Stimulated activated CD8-positive, alpha-beta memory T cell treated with anti-CD3 and anti-CD28 coated beads, Interleukin-4, amount 100 ng/mL, for 1 hour (primary cell): ENCODE results near the gene AGPAT1.
A peak's percentile ranks its signal among the peaks of the same experiment; 100 is the strongest.
"Not testable (repeated sequence)": the region's sequence is repeated elsewhere in the genome, so short reads cannot be mapped to it uniquely, and the experiment has no call there.

Experiments used
- DNase-seq, 2 donors: peaks; one replicate each; pipeline ENCODE4 v3.0.0-alpha.2; 2020; ENCODE audit warnings: low read depth in 2 of 2, low spot score in 1 of 2

Gene AGPAT1

DNA sequence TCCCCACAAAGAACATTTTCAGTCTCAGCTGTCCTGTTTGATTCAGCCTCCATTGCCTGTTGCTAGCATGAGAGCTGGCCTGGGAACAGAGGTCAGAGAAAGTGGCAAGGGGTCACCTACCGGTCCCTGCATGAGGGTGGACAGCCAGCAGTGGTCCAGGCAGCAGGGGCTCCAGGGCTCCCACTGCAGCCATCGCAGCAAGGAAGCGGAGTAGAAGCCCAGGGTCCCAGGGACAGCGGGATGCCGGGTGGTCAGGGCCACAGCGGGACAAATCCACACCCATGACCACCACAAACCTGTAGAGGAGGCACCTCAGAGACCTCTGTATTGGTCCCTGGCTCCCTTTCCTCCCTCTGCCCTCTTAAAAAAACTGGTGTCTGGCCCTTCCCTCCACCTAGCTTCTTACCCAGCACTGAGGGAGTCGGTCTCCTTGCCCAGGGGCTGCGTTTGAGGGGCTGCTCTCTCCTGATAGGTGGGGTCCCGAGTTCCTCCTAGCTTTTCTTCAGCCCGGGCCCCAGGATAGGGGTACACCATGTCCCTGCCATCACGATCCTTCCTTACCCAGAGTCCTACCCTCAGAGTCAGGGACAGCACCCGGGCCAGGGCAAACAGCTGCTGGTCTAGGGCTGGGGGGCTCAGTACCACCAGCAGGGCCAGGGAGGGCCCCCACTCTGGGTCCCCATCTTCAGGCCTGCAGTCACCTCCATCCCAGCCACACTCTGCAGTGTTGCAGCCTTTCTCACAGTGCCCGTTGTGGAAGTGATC lies 25.0 kb upstream of the AGPAT1 start:
- DNase-seq = no peak

DNA sequence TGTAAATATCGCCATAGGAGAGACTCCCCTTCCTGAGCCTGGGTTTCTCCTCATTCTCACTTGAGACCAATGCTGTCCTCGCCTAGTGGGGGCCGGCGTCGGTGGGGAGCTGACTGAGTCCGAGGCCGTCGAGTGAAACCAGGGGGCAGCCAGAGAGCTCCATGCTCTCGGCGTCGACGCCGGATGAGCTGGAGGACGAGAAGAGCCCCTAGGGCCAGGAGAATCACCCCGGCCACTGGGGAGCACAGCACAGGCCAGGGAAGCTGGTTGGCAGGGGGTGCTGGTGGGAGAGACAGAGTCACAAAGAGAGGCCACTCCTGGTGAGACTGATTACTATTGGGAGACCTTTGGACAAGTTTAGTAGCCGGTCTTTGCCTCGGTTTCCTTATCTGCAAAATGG lies 23.0 kb upstream of the AGPAT1 start:
- DNase-seq = no peak

DNA sequence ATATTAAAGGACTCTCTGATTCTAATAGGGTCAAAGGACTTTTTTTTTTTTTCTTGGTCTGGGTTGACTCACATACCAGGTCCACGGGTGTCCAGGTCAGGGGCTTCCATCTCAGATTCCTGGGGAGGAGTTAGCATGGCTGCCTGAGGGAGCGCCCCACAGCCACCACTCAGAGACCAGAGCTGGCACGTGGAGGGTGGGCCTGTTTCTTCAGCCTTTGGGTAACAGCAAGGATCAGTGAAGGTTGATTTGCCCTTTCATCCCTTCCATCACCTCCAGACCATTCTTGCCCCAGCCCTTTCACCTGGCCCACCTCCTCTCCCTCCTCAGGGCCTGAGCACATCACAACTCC lies 22.4 kb upstream of the AGPAT1 start:
- no peak for DNase-seq

DNA sequence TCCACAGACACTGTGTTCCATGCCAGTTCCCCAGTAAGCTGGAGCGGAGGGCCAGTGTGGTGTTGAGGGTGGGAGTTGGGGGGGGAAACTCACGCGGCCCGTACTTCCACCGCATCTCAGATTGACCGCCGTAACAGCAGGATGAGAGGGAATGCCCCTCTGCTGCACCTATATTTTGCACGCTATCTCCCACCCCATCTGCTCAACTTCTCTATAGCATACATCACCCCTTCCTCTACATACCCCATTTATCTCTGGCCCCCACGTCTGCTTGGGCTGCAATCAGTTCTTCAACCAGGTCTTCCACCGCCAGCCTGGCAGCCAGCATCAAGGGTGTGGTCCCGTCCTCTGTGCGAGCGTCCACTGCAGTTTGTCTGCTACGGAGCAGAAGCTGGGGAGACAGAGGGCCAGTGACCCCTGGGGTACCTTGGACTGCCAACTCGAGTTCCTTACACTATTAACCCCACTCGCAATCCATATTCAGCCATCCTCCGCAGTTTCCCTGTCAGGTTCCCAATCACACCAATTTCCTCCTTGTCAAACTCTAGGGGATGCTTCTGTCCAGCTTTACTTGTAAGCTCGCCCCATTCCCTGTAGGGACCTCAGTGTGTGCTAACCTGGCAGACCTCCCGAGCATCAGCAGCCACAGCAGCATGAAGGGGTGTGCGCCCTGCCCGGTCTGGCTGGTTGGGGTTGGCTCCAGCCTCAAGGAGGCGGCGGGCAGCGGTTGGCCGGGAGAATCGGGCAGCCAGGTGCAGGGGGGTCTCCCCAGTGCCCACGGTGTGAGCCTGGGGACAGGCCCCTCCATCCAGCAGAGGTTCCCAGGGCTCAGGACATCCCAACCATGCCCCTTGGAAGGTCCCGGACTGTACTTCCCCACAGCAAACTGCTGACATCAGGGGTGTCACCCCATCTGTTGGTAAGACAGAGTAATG lies 21.1 kb upstream of the AGPAT1 start:
- no peak for DNase-seq

DNA sequence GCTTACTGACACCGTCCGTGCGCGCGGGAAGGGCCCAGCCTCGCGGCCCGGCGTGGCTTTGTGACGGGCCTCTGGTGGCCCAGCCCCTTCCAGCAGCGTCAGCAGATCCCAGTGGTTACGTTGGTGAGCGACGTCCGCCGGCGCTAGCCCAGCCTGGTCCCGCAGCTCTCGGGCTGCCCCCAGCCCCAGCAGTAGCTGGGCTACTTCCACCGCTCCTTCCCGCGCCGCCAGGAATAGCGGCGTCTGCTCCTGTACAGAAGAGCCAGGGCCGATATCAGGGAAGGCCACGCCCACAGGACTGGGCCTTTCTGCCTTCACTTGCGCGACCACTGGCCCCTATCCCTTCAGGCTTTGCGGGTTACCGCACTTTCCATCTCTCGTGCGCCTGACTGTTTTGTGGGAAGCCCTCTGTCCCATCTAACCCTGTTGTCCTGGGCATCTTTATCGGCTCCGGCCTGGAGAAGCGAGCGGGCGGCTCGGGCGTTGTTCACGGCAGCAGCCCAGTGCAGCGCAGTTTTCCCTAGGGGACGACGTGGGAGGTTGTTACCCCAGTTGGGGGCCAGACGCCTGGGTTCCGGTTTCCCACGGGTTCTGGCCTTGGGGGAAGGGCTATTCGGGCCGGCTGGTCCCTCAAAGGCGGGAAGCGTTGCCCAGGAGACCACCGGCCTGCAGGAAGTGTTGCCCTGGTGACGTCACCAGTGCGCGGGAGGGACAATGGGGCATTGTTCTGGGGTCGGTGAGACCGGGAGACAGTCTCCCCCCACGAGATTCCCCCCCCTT lies 20.2 kb upstream of the AGPAT1 start:
- peak in 1 of 2 donors; percentile 31 for DNase-seq

DNA sequence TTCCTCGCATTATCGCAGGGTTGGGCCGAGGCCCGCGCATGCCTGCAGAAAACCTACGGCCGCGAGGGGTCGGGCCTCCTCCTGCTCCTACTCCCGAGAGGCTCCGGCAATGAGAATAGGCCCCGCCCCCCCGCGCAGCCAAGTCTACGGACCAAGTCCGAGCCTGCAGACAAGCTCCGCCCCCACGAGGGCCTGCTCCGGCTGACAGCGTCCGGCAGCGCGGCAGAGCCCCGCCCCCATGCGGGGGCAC lies 19.7 kb upstream of the AGPAT1 start:
- peak; percentile 100 for DNase-seq

DNA sequence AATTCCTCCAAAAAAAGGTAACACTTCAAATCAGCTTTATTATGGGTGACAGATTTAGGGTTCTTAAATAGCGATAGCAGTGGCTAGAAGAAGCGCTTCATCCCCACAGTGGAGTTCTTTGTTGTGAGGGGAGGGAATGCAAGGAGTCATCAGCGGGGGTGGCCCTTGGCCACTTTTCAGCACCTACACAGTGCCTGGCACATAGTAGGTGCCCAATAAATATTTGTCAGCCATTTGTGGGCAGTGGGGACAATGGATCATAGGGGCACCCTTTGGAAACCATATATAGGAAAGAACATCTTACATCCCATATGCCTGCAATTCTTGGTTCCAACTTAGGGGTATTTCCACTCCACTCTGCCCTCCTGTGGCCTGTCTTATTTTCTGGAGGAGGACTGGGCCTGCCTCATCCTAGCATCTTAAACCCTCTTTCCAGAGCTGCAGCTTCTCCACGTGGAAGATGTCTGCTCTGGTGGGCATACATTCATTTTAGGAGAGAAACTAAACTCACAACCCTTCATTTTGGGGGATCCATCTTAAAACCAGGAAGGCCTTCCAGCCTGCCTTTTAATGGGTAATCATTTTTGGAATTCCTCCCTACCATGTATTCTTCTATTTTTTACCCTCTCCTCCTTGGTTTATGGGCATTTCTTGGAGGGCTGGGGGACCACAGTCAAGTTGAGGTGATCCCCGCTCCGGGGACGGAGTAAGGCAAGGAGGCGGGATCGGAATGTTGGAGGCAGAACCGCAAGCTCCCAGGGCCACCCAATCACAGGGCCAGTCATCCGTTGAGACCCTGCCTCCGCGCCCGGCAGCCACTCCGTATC lies 19.2 kb upstream of the AGPAT1 start:
- no peak for DNase-seq

DNA sequence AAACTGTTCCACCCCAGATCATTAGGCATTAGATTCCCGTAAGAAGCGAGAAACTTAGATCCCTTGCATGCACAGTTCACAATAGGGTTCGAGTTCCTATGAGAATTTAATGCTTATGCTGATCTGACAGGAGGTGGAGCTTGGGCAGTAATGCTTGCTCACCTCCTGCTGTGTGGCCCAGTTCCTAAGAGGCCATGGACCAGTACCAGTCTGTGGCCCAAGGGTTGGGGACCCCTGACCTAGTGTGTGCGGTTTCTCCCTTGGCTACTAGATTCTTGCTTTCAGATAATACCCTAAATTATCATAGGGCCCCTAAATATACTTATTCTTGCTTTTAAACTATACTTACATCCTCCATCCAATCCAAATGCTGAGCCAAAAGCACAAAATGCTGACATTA lies 18.5 kb upstream of the AGPAT1 start:
- DNase-seq = no peak

DNA sequence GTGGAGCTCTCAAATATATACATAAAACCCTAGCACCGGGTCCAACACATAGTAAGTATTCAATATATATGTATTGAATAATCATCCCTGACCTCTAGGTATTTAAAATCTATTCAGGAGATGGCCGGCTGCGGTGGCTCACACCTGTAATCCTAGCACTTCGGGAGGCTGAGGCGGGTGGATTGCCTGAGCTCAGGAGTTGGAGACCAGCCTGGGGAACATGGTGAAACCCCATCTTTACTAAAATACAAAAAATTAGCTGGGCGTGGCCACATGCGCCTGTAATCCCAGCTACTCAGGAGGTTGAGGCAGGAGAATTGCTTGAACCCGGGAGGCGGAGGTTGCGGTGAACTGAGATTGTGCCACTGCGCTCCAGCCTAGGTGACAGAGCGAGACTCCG lies 17.2 kb upstream of the AGPAT1 start:
- DNase-seq = not testable (repeated sequence)

DNA sequence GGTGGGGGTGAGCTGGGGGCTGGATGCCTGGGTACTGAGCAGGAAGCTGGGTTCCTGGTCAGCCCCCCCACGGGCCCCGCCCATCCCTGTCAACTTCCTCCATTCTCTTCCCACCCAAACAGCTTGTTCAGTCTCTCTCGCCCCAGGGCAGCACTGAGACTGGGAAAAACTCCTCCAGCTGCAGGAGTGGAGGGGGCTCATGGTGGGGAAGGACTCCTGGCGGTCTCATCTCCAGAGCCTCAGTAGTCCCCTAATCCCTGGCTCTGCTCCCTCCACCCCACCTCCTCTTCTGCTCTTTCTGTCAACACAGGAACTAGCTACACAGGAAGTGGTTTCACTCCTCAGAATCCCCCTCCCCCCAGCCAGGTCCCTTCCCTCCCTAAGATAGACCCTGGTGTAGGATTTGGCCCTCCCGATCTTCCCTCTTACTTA lies 16.7 kb upstream of the AGPAT1 start, which contains the start of gene GPSM3:
GPSM3 (minus strand) TSS at position 36 of the 432 bp plus-strand sequence. CDS start 130 bp downstream, outside the sequence.
- DNase-seq = no peak

DNA sequence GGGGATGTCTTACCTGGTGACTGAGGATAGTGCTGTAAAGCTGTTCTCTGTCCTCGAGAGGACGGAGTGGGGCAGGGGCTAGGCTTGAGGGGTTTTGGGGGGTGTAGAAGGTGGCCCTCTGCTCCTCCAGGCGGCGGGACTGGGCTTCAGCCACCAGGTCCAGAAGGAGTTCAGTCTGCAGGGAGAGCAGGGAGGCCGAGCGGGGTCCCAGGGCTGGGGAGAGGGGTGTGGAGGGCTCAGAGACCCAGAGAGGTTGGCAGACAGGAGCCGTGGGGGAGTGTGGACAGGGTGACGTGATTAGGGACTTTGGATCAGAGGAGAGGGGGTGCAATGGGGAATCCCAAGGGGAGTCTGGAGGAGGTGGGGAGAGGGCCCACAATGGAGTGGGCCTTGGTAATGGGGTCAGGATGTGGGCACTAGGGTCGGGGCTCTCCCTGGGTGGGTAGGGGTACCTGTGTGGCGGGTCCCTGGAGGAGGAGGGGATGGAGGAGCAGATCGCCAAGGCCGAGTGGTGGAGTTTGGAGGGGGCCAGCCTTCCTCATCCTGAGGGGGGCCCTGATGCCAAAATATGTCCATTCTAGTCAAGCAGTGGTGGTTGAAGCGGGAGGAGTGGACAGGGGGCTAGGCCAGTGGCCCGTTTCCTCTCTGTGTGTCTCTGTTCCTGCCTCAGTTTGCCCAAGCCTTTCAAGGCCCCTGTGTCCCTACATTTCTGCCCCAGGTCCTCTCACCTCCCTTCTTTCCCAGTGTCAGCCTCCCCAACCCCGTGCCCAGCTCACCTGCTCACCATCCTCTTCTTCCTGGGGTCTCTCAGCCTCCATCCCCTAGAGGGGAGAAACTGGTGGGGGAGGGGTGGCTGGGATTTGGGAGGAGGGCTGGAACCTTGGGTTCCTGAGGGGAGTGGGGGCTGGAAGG lies 16.1 kb upstream of the AGPAT1 start:
- no peak for DNase-seq

DNA sequence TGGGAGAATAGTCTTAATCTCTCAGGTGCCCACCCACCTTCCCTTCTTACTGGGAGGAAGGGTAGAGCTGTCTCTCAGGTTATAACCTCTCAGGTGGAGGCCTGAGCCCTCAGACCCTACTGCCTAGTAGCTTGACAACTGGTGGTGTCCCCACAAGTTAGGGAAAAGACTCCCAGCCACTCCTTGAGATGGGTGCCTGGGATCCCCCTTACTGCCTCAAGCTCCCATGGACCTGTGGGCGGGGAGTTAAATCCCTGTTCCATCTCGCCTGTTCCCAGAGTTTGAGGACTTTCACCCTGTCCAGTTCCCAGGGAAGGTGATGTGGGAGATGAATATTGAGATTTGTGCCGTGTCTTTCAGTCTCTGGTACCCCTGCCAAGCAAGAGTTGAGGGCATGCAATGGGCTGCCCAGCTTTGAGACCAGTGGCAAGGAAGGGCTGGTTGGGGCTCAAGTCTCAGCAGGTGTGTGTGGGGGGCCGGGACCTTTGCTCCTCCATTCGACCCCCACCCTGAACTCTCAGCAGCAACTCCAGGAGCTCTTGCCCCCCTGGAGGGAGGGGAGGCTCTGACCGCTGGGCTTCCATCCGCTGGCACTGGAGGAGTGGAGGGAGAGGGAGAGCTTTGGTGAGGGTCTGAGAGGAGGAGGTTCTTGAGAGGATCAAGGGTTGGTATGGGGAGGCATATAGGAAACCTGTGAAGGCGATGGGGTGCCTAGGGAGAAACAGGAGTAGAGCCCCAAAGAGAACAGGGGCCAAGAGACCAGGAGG lies 15.2 kb upstream of the AGPAT1 start:
- no peak for DNase-seq

DNA sequence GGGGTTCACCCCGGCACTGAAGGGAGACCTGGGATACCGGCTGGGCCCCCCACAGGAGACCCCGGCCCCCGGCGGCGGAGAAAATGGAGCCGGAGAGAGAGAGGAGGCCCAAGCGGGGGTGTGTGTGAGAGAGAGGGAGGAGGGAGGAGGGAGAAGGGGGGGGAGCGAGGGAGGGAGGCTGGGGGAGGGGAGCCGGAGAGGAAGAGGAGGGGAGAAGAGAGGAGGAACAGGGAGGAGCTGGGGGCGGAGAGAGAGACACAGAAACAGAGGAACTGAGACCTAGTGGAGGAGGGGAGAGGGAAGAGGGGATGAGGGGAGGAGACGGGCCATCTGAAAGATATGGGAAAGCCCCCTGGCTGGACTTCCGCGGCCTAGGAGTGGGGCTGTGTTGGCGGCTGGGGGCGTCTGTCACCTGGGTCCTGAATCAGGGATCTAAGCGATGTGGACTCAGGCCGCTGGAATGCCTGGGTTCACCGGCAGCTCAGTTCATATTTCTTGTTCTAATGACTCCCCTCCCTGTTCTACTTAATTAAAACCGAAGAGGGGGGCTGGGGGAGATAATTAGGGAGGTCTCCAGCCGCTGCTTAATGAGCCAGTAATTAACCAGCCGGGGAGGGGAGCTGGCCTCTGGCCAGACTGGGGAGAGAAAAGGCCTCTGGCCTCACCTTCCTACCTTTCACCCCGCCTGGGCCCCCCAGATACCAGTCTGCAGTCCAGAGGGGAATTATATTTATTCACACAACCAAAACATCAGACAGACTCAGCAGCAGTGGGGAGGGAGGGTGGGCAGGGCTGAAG lies 14.4 kb upstream of the AGPAT1 start, which contains the start of gene PBX2:
PBX2 (minus strand) TSS at position 149 of the 798 bp plus-strand sequence. CDS start 287 bp downstream, outside the sequence.
- DNase-seq = peak; percentile 64 to 75

DNA sequence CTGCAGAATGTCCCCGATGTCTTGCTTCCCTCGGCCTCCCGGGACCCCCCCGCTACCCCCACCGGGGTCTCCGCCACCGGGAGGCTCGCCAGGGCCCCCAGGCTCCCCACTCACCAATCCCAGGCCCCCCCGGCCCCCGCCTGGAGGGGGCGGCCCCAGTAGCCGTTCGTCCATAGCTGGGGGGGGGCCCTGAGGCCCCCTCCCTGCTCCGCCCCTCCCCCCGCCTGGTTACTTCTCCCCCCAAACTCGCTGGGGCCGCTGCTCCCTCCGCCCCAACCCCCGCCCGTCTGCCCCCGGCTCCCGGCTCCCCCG lies 13.8 kb upstream of the AGPAT1 start:
- DNase-seq = no peak

DNA sequence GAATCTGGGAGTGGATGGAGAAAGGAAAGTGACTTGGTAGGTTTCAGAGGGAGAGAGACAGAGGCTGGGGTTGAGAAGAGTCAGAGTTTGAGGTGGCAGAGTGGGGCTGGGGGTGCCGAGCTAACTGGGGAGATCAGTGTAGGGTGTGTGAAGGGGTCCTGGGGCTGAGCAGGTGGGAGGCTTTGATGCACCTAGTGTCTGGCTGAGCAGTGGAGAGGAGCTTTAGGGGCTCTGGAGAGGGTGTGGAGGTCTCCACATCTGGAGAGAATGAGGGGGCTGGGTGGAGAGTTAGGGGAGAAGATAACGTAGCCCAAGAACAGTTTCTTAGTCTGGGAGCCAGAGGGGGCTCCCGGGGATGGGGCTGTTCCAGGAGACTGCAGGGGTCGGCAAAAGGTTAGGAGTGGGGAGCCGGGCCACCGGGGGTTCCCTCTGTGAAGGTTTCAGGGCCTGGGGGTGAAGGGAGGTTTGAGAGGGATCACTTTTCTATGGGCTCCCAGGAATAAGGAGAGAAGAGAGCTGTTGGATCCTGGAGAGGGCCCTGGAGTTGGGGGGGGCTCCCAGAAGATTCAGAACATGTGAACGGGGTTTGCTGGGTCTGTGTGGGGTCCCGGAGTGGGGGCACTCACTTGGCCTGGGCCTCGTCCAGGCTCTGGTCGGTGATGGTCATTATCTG lies 13.3 kb upstream of the AGPAT1 start:
- no peak for DNase-seq

DNA sequence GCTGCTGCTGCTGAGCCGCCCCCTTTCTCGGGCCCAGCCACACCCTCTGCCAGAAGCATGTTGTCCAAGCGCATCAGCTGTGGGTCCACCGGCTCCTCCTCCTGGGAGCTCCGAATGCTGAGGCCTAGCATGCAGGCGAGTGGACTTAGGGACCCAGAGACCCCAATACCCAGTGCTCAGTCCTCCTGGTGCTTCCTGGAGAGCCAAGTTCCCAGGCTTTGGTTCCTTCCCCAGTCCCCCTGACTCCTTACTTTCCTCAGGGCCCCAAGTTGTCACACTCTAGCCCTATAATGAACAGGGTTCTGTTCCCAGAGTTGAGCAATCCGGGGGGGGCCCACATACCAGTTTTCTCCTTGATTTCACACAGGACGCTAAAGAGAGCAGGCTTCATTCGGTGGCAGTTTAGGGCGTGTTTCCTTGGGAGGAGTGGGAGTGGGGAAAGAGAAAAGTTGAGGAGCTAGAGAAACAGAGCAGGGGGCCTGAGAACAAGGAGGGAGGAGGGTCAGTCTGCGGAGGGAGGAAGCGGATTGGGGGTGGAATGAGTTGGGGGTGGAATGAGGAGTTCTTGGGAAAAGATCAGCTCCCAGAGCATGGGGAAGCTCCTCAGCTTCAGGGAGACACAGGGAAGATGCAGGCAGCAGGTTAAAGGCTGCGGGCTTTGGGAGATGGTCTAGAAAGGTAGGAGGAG lies 12.6 kb upstream of the AGPAT1 start:
- DNase-seq = no peak

DNA sequence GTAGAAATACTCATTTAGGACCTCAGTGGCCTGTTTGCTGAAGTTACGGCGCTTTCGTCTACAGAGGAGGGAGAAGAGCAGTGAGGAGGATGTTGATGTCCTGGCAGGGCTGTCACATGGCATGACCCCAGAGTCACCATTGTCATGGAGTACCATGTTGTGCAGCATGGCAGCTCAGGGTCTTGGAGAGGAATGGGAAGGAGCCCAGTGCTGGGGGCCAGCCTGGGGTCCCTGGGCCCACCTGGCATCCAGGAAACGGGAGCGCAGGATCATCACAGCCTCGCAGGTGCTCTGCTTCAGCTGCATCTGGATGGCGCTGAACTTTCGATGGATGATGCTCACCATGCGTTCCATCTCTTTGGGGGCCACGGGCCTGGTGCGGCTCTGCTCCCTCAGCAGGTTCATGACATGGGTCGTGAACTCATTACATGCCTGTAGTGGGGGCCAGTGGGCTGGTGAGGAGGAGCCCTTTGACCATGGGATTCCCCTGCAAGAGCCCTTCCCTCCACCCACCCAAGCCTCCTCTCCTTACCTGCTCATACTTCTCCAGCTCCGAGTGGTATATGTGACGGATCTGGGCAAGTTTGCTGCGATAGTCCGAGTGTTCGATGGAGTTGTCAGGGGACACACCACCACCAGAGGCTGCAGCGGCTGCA lies 12.0 kb upstream of the AGPAT1 start:
- not testable (repeated sequence) for DNase-seq
